Hindlimb muscle (tissue), 1 donor: Measurements from ENCODE around the gene CHRNA5. TPM values are rescaled to one million over a fixed set of nuclear protein-coding genes. Genes with fewer than 3 reads are reported as not detected.
"Not testable (repeated sequence)": the region's sequence is repeated elsewhere in the genome, so short reads cannot be mapped to it uniquely, and the experiment has no call there.

Source experiments
- DNase-seq: peaks from one replicate; pipeline ENCODE4 v3.0.0-alpha.2; 2013
- polyA plus RNA-seq: library from polyadenylated mRNA; unstranded; fragments of 120-200 nt; gene quantifications from one replicate; pipeline ENCODE4 v1.2.1, GENCODE V29; 2013; ENCODE audit not compliant: insufficient read length

CHRNA5 gene
- polyA plus RNA-seq, result 1.3 TPM

DNA sequence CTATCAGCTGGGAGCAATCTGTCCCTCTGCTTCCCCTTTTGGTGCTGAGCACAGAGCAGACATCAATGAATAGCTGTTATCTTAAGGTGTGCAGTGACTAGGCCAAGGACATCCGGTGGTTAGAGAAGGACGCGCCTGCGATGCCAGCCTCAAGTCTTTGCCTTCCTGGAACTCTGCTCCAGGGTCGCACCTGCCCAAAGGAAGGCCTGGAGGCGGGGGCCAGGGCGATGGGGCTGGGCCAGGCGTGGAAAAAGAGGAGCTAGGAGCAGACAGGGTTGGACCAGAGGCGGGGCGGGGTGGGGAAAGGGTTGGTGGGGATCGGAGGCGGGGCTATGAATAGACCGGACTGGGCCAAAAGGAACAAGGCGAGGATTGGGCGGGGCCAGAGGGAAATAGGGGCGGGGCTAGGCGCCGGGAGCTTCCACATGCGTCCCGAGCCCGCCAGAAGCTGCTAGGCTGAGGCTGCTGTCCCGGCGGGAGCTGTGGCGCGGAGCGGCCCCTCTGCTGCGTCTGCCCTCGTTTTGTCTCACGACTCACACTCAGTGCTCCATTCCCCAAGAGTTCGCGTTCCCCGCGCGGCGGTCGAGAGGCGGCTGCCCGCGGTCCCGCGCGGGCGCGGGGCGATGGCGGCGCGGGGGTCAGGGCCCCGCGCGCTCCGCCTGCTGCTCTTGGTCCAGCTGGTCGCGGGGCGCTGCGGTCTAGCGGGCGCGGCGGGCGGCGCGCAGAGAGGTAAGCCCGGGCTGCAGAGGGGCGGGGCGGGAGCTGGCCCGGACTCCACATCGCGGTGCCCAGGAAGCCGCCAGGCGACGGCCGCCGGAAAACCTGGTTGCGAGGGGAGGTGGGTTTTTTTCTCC, at the start of gene CHRNA5:
CHRNA5 (plus strand) TSS at position 424 of the 854 bp plus-strand sequence; CDS start at position 624, 200 bp downstream.
- DNase-seq, result peak; percentile 58

DNA sequence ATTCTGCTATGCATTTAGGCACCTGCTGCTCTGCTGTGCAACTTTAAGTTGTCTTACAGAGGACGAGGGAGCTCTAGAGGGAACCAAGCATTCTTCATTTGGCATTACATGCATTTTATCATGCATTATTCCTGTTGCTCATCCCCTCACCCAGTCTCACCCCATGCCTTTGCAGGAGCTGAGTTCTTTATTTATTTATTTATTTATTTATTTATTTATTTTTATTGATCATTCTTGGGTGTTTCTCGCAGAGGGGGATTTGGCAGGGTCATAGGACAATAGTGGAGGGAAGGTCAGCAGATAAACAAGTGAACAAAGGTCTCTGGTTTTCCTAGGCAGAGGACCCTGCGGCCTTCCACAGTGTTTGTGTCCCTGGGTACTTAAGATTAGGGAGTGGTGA, 45.3 kb upstream of the CHRNA5 start:
- not testable (repeated sequence) for DNase-seq

DNA sequence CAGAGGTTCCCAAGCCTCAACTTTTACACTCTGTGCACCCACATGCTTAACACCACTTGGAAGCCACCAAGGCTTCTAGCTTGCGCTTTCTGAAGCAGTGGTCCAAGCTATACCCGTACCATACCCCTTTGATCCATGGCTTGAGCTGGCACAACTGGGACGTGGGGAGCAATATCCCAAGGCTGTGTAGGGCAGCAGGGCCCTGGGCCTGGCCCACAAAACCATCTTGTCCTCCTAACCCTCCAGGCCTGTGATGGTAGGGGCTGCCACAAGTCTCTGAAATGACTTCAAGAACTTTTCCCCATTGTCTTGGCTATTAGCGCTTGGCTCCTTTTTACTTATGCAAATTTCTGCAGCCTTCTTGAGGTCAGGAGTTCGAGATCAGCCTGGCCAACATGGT, 41.1 kb upstream of the CHRNA5 start:
- no peak for DNase-seq

DNA sequence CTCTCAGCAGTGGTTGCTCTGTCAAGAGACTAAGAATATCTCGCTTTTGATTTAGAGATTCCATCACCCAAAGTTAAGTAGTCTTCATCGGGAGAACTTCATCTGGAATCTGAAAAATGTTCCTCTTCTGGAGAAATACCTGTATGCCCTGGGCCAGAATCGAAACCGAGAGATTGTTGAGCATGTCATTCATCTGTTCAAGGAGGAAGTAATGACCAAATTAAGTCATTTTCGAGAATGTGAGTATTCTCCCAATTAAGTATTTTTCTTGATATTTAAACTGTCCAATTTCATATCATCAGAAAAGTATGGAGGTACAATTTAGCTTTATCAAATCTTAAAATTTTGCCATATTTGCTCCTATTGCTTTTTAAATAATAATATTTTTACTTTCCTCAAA, 38.0 kb upstream of the CHRNA5 start:
- DNase-seq, result no peak

DNA sequence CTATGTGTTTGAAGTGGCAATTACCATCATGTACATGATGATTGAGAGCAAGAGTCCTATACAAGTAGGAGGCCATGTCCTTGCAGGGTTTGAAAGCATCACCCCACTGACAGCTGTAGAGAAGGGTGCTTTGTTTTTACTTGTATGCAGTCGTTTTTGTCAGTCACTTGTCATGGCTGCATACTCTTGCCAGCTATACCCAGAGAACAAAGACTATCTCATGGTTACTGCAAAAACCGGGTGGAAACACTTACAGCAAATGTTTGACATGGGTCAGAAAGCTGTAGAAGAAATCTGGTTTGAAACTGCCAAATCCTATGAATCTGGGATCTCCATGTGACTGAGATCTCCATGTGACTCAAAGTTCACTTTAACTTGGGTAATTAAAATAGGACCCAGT, 32.0 kb upstream of the CHRNA5 start:
- DNase-seq, result no peak

DNA sequence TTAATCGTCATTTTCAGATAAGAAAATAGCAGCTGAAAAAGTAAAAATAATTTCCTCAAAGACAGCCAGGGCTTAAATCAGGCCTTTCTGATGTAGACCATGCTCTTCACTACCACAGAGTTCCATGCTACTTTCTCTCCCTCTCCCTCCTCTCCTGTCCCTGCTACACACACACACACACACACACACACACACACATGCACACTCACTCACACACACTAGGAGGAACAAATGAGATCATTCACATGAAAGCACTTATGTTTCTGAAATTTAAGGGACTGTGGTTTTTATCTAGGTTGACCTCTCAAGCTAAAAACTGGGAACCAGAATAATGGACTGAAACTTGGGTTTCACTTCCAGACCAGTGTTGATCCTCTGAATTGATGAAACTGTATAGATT, 29.2 kb upstream of the CHRNA5 start:
- DNase-seq, result no peak

DNA sequence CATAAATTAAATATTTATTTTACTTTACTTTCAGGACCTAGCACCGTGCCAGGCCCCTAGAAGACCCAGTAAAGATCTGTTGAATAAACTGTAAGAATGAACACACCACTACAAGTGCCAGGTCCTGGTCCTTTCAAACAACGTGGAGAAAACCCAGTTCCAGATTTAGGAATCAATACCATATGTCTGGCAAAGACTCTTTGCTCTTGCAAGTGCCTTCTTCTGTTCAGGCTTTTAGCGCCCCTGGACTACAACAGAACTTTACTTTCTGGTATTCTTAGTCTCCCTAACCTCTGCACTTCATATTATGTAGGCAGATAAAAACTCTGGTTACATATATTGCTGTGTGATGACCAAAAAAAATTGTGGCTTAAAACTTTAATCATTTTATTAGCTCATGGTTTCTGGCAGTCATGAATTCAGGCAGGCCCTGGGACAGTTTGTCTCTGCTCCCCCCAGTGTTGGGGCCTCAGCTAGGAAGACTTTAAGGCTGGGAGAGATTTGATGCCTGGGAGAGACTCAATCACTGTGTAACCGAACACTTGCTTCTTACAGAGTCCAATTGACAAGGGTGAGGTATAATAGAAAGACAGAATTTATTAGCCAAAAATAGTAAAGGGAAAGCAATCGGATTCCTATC, 27.9 kb upstream of the CHRNA5 start:
- peak; percentile 45 for DNase-seq

DNA sequence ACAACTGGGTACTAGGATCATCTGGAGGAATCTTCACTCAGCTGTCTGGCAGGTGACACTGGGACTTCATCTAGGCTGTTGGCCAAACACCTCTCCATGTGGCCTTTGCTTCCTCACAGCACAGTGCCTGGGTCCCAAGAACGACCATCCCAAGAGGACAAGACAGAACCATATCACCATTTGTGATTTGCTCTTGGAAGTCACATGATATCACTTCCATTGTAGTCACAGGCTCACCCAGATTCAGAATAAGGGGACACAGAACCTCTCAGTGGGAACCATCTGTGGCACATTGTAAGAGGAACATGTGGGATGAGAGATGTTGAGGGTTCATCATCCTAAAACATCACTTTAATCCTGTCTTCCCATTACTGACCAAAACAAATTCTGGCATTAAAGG, 27.0 kb upstream of the CHRNA5 start:
- DNase-seq, result no peak

DNA sequence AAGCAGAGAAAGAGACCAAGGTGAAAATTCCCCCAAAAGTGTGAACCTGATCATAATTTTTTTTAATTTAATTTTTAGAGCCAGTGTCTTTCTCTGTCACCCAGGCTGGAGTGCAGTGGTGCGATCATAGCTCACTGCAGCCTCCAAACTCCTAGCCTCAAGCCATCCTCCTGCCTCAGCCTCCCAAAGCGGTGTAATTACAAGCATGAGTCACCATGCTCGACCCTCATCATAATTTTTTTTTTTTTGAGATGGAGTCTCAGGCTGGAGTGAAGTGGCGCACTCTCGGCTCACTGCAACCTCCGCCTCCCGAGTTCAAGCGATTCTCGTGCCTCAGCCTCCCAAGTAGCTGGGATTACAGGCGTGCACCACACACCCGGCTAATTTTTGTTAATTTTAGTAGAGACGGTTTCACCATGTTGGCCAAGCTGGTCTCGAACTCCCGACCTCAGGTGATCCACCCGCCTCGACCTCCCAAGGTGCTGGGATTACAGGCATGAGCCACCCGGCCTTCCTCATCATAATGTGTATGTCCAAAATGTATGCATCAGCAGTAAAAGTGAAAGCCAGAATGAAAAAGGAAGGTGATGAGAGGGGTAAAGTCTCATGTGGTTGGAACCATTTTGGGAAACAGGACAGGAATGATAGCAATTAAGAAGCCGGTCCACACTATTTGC, 25.7 kb upstream of the CHRNA5 start:
- not testable (repeated sequence) for DNase-seq

DNA sequence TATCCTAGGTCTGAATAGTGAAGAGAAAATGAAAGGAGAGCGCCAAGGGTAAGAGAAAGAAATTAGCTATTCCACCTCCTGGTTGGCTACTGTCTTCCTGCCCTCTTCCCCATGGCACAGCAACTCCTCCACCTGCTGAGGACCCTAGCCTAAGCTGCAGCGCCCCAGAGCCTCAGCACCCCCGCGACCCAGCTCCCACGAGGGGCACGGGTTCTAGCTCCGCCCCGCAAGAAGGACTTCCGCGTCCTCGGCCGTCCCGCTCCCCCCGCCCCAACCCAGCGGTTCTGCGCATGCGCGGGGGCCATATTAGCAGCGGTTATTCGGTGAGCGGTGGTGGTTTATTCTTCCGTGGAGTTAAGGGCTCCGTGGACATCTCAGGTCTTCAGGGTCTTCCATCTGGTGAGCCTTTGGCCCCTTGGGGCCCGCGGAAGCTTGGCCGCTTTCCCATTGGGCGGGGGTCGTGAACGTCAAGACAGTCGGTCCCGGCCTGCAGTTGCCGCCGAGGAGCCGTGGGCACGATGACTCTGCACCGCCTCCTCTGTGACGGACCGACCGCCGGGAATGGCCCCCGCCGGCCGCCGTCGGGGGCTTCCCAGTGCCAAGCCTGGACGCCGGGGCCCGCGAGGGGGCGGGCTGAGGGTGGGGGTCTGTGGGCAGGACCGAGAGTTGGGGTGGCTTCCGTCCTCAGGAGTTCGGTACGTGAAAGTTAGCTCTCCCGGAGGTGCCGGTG, 25.0 kb upstream of the CHRNA5 start, which contains the start of gene PSMA4:
PSMA4 (plus strand) TSS at position 304 of the 730 bp plus-strand sequence. CDS start 1,484 bp downstream, outside the sequence.
- DNase-seq, result peak; percentile 94

DNA sequence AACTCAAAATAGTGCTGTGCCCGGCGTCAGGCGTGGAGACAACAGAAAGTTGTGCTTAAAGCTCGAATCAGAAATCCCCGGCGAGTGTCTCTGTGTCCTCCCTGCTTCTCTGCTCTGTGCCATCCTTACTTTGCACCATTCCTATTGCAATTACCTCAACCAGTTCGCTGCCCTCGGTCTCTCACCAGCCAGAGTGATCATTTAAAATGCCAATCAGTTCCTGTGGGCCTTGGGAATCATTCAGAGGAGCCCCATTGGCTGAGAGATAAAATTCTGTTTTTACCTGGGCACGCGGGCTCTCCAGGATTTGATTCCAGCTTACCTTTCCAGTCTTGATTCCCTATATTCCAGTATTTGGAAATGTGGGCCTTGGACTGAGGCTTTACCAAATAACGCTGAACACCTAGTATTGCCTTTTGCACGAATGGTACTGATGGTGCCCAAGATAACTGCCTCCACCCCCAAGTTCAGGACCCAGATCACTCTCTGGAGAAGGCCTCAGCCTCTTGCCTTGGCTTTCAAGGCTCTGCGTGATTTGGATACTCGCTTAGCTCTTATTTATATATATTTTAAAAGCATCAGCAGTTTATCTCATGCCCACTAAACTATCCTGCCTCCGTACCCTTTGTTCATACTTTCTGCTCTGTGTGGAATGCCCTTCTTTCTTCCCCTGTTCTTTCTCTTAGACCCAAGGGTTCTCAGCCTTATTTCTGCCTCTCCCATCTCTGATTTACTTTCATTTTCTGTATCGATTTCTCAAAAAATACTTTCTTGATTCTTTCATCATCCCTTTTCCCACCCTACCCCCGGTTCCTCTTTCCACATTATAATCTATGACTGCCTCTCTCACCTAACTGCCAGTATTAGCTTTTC, 24.2 kb upstream of the CHRNA5 start:
- DNase-seq, result no peak

DNA sequence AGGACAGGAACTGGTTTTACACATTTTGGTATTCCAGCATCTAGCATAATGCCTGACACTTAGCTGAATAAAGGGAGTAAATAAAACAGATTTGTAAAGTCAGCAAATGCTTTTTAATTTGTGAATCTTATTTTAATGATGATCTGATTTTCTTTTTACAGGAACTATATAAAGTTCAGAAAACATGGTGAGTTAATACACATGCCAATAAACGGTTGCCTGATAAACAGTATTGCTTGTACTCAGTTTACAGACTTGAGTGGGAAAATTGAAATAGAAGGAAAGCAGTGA, 23.6 kb upstream of the CHRNA5 start:
- no peak for DNase-seq

DNA sequence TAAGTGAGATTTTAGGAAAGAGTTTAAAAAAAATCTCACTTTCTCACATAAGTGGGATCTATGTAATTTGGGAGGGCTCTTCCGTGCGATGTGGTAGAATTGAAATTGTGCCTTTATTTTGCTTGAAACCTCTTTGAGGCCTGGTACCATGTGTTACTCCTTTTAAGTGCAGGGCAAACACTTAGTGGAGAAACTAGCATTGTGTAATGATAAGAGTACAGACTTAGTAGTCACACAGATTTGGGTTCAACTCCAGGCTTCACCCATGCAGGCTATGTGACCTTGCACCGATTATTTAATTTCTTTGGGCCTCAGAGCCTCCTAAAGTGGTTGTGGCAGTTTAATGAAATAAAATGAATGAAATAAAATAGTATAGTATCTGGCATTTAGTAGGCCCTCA, 22.7 kb upstream of the CHRNA5 start:
- DNase-seq, result no peak

DNA sequence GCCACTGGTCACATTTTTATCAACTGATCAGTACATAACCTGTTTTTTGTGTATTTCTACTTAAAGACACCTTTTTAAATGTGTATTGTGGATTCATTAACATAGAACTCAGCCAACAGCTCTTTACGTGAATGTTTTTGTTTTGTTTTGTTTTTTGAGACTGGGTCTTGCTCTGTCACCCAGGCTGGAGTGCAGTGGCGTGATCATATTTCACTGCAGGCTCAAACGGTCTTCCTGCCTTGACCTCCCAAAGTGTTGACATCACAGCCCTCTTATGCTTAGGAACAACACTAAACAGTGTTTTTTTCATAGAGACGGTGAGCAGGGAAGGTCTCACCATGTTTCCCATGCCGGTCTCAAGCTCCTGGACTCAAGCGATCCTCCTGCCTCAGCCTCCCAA, 15.1 kb upstream of the CHRNA5 start:
- no peak for DNase-seq

DNA sequence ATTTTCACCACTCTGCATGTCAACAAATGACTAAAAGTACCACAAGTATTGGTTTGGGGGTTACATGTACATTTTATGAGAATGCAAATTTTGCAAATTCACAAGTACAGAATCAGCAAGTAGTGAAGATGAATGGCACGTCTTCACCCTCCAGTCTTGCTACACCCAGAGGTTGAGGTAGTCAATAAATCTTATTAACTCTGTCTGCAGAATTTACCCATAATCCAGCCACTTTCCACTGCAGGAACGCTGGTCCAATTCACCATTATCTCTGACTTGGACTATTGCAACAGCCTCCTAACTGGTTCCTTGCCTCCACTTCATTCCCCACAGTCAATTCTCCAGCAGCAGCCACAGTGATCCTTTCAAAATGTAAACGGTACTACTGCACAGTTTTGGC, 14.5 kb upstream of the CHRNA5 start:
- no peak for DNase-seq

DNA sequence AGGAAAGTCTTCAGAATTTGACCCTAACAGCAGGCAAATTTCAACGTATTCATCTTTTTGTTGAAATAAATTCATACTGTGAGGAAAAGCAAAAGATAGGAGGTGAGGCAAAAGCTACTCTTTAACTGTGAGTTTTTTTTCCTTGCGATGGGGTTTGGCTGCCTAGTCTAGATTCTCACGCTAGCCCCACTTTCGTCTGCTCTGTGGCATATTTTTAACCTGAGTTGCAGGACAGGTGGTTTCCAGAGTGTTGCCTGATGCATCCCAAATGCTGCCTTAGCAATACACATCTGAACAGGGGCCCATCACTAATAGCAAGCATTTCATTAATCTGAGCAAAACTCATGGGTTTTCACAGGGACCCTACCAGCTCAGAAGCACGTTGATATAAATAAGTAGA, 13.4 kb upstream of the CHRNA5 start:
- no peak for DNase-seq

DNA sequence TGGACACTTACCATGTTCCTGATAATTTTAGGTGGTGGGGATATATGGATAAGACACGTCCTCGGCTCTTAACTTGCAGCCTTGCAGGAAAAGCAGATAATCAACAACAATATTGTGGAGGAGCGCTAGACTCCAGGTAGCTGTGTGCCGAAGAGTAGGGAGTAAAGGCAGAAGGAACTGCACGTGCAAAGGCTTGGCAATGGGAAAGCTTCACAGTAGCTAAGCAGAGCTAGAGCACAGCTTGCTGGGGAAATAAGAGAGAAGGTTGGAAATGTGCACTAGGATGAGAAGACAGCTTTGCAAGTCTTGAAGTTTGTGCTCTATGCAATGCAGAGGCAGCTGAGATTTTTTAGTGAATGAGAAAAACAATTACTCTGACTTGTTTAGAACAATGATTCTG, 12.7 kb upstream of the CHRNA5 start:
- DNase-seq, result no peak

DNA sequence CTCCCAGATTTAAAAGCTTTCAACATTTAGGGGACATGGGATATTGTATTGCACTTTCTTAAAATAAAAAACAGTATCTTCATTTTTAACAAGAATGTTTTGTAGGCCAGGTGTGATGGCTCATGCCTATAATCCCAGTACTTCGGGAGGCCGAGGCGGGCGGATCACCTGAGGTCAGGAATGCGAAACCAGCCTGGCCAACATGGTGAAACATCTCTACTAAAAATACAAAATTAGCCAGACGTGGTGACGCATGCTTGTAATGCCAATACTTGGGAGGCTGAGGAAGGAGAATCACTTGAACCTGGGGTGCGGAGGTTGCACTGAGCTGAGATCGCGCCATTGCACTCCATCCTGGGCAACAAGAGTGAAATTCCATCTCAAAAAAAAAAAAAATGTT, 5.1 kb upstream of the CHRNA5 start:
- DNase-seq, result not testable (repeated sequence)

DNA sequence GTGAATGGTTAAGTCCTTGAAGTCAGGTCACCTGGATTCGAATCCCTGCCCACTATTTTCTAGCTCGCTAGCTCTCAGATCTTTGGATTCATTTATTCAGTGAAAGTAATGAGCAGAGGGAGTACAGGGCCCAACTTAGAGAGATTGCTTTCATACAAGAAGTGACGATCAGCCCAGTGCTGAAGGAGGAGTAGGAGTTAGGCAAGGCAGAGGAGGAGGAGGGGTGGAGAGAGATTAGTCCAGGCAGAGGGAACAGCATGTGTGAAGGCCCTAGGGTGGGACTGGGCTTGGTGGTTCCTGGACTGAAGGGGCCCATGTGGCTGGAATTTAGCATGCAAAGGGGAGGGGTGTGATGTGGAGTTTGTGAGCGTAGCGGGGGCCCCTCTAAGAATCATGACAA, 3.8 kb upstream of the CHRNA5 start:
- no peak for DNase-seq

DNA sequence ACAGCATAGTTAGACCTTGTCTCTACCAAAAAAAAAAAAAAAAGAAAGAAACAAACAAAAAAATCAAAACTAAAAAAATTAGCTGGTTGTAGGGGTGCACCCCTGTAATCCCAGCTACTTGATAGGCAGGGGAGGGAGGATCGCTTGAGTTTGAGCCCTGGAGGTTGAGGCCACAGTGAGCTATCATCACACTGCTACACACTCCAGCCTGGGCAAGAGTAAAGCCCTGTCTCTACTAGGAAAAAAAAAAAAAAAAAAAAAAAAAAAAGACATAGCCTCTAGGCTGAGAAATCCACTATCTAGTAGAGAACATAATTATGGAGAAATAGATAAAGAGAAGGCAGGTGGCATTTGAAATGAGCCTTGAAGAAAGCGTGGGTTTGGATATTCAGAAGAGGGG, 2.2 kb upstream of the CHRNA5 start:
- DNase-seq, result no peak

DNA sequence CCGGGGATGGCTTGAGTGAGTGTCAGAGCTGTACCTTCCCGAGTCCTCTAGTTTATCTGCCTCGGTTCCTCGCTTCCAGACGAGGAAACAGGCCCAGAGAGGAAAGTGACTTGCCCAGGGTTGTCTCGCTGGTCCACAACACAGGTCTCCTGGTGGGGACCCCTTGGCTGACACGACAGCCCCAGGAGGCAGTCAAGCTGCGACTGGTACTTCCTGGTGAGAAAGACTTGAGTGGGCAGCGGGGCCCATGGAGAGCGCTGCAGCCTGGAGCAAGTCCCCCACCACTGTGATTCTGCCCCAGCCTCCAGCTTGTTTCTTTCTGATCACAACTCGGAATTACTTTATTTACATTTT, 600 bp upstream of the CHRNA5 start:
- DNase-seq, result no peak
